Inflammatory macrophage treated with lipopolysaccharide for 4 hours (primary cell): ENCODE data around the gene ZNF763.
A peak's percentile ranks its signal among the peaks of the same experiment; 100 is the strongest.
"Not testable (repeated sequence)": the region's sequence is repeated elsewhere in the genome, so short reads cannot be mapped to it uniquely, and the experiment has no call there.

ENCODE experiments used
- DNase-seq: peaks from one replicate; pipeline ENCODE4 v3.0.0-alpha.2; 2020

Gene ZNF763

DNA sequence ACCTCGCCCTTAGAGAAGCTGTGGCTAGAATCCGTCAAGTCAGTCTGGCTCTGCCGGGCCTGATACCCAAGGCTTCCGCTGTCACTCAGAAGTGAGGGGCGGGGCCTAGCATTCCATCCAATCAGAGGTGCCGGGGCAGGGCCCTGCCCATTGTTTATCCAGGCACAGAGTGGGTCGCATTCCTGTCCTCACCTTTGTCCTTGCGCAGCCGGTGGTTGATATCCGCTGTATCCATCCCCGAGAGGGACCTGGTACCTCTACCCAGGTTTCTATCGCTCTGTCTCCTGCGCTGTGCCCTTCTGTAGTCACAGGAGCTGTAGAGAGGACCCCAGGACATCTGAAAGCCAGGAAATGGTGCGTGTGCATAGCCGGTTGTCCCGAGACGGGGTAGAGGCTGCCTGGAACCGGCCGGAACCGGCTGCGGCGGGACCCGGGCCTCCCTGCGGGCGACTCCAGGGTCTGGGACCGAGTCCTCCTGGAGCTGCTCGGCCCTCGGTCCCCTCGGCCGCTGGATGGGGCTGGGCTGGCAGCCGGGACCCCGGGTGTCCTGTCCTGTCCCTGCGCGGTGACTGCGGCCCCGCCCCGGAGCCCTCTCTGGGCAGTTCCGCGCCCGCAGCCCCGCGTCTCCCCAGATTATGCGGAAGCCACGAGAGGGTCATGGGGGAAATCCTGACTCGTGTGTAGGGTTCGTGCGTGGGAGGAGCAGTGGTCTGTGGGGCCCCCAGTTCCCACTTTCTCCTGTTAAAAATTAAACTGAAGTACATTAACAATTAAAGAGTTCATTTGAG, at the start of gene ZNF763:
Gene ZNF763 (plus strand): TSS at position 183 of the 788 bp plus-strand sequence. CDS start 169 bp downstream, at position 352.
- DNase-seq, result peak; percentile 93

DNA sequence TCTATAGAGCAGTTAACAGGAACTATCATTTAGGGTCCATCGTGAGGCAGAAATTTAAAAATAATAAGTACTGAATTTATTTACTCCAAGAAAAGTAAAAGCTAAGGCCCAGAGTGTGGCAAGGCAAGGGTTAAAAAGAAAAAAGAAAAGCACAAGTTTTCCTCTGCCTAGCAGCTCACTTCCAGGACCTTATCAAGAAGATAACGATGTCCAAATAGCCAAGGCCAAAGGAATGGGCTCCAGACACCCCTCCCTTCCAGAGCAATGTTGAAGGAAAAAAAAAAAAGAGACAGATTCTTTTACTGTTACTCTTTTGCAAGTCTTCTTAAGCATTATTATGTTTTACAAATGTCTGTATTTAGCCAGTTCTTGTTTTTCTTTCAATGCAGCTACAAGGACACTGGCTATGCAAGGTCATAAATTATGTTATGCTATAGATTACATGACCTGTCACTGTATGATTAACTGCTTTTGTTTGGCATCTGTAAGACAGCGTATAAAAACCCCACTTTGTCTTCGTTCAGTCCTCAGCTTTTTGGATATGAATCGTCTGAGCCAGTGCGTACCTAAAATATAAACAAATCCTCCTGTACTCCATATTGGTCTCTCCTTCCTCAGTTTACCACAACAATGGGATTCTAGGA, 42.9 kb upstream of the ZNF763 start:
- no peak for DNase-seq

DNA sequence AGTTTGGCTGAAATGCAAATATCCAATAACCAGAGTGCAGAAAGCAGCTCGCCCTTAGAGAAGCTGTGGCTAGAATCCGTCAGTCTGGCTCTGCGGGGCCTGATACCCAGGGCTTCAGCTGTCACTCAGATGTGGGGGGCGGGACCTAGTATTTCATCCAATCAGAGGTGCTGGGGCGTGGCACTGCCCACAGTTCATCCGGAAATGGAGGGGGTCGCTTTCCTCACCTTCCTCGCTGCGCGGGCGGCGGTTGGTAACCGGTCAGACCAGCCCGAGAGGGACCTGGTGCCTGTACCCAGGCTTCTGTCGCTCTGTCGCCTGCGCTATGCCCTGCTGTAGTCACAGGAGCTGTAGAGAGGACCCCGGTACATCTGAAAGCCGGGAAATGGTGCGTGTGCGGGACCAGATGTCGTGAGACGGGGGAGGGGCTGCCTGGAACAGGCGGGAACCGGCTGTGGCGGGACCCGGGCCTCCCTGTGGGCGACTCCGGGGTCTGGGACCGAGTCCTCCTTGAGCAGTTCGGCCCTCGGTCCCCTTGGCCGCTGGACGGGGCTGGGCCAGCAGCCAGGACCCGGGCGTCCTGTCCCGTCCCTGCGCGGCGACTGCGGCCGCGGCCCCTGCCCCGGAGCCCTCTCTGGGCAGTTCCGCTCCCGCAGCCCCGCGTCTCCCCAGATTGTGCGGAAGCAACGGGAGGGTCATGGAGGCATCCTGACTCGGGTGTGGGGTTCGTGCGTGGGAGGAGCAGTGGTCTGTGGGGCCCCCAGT, 39.8 kb upstream of the ZNF763 start, which contains the start of gene ZNF700:
Gene ZNF700 (plus strand): TSS at position 222 of the 765 bp plus-strand sequence. CDS start 104 bp downstream, at position 326.
- DNase-seq, result peak; percentile 89

DNA sequence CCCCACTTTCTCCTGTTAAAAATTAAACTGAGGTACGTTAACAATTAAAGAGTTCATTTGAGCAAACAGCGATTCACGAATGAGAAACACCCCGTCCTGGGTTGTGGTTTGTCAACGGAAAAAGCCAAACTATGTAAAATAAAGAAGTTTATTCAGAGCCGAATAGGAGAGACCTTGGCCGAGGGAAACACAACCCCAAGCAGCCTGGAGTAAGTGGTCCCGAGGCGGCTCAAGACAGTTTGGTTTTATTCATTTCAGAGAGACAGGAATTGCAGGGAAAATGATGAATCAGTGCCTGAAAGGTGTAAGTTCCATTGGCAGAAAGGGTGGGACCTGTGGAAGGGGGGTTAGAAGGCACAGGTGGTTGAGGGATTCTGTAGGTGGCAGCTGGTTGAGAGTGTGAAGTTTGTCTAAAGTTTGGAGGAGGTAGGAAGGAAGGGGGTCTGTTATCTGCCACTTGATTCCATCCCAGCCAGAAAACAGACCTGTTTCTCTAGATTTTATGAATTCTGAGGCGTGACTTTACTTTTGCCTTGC, 39.1 kb upstream of the ZNF763 start:
- not testable (repeated sequence) for DNase-seq

DNA sequence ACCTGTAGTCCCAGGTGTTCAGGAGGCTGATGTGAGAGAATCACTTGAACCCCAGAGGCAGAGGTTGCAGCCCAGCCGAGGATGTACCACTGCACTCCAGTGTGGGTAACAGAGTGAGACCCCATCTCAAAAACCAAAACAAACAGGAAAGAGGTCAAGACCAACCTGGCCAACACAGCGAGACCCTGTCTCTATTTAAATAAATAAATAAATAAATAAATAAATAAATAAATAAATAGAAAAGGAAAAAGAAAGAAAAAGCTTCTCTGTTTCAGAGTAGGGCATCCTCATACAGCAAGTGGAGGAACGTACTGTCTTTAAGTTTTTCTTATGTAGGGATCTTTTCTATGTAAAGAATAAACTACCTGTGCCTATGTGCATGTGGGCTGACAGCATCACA, 37.6 kb upstream of the ZNF763 start:
- no peak for DNase-seq

DNA sequence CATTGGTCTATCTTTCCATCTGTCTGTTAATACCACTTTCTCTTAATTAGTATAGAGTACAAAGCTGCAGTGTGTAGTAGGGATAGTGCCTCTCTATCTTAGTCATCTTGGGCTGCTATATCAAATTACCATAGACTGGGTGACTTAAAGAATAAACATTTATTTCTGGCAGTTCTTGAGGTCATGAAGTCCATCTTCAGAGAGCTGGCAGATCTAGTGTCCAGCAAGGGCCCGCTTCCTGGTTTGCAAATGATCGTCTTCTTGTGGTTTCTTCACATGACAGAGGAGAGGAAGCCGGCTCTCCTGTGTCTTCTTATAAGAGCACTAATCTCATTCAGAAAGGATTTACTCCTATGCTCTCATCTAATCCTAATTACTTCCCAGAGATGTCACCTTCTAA, 33.8 kb upstream of the ZNF763 start:
- DNase-seq, result no peak

DNA sequence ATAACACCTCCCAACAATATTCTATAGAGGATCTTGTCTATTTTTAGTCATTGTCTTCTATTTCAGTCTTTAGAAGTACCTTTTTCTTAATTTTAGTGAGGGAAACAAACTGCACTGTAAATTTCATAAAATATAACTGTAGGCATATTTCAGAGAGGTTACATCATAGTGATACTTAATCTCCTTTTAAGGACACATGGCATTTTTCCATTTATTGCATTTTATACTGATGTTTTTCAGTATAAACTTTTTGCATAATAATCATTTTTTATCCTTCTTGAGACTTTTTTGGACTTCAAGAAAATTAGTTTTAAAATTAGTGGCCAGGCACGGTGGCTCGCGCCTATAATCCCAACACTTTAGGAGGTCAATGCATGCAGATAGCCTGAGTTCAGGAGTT, 33.3 kb upstream of the ZNF763 start:
- DNase-seq, result no peak

DNA sequence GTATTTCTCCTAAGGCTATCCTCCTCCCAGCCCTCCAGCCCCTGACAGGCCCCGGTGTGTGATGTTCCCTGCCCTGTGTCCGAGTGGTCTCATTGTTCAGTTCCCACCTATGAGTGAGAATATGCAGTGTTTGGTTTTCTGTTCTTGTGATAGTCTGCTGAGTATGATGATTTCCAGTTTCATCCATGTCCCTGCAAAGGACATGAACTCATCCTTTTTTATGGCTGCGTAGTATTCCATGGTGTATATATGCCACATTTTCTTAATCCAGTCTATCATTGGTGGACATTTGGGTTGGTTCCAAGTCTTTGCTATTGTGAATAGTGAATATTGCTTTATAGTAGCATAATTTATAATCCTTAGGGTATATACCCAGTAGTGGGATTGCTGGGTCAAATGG, 29.0 kb upstream of the ZNF763 start:
- DNase-seq, result not testable (repeated sequence)

DNA sequence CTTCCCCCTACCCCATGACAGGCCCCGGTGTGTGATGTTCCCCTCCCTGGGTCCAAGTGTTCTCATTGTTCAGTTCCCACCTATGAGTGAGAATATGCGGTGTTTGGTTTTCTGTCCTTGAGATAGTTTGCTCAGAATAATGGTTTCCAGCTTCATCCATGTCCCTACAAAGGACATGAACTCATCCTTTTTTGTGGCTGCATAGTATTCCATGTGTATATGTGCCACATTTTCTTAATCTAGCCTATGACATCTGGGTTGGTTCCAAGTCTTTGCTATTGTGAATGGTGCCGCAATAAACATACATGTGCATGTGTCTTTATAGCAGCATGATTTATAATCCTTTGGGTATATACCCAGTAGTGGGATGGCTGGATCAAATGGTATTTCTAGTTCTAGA, 26.5 kb upstream of the ZNF763 start:
- DNase-seq, result not testable (repeated sequence)

DNA sequence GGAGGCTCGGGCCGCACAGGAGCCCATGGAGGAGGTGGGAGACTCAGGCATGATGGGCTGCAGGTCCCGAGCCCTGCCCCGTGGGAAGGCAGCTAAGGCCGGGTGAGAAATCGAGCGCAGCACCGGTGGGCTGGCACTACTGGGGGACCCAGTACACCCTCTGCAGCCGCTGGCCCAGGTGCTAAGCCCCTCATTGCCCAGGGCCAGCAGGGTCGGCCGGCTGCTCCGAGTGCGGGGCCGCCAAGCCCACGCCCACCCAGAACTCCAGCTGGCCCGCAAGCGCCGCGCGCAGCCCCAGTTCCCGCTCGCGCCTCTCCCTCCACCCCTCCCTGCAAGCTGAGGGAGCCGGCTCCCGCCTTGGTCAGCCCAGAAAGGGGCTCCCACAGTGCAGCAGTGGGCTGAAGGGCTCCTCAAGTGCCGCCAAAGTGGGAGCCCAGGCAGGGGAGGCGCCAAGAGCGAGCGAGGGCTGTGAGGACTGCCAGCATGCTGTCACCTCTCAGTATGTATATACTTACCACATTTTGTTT, 23.4 kb upstream of the ZNF763 start:
- not testable (repeated sequence) for DNase-seq

DNA sequence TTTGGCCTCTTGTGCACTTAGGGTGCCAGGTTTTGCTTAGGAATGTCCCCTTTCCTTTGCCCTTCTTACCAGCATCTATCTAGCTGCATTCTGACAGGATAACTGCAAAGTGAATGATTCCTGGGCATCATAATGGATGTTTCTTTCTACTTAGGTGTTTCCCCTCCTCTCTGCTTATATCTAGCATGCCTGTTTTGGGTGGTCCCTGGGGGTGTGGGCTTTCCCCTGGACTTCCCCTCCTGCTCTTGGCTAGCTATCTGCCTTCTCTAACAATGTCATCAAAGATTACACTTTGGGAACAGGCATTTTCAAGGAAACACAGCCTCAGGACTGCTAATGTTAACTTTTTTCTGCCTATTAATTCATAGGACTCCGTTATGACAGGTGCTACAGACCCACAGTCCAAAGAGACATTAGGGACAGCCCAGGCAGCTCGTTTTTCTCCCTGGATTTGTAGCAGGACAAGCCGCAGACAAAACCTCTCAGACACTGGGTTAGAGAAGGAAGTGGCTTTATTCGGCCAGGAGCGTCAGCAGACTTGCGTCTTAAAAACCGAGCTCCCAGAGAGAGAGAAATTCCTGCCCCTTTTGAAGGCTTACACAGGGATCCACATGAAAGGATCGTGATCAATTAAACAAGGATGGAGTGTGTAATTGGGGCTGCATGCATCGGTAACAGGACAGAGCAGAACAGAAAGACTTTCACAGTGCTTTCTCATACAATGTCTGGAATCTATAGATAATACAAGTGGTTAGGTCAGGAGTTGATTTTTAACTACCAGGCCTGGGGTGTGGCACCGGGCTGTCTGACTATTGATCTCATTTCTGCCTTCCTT, 22.6 kb upstream of the ZNF763 start:
- no peak for DNase-seq

DNA sequence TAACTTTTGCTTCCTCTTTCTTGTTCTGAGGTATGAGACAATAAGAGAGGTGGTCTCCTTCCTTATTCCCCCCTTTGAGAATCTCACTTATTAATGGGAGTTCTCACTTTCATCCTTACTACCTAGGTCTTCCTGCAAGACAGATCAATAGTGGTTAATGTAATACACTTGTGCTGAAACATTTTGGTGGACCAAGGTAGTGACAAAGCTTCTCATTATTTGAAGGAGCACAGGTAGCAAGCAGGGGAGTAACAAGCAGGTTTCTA, 22.1 kb upstream of the ZNF763 start:
- no peak for DNase-seq

DNA sequence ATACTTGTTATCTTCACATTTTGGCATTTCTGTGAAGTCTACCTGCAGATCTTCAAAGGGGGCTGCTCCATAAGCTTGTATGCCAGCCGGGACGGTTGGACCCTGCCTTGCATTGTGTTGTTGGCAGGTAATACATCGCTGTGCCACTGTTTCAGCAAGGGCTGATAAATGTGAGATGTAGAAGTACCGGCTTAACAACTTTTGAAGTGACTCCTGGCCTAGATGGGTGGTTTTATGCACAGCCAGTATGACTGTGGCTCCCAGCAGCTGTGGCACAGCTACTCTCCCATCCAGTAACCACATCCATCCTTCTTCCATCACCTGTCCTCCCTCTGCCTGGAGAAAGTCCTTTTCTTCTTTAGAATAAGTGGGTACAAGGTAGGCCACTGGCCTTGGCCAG, 20.2 kb upstream of the ZNF763 start:
- no peak for DNase-seq

DNA sequence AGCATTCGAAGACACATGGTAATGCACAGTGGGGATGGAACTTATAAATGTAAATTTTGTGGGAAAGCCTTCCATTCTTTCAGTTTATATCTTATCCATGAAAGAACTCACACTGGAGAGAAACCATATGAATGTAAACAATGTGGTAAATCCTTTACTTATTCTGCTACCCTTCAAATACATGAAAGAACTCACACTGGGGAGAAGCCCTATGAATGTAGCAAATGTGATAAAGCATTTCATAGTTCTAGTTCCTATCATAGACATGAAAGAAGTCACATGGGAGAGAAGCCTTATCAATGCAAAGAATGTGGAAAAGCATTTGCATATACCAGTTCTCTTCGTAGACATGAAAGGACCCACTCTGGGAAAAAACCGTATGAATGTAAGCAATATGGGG, 16.2 kb upstream of the ZNF763 start:
- no peak for DNase-seq

DNA sequence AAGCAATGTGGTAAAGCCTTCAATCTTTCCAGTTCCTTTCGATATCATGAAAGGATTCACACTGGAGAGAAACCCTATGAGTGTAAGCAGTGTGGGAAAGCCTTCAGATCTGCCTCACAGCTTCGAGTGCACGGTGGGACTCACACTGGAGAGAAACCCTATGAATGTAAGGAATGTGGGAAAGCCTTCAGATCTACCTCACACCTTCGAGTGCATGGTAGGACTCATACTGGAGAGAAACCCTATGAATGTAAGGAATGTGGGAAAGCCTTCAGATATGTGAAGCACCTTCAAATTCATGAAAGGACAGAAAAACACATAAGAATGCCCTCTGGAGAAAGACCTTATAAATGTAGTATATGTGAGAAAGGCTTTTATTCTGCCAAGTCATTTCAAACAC, 15.6 kb upstream of the ZNF763 start:
- no peak for DNase-seq

DNA sequence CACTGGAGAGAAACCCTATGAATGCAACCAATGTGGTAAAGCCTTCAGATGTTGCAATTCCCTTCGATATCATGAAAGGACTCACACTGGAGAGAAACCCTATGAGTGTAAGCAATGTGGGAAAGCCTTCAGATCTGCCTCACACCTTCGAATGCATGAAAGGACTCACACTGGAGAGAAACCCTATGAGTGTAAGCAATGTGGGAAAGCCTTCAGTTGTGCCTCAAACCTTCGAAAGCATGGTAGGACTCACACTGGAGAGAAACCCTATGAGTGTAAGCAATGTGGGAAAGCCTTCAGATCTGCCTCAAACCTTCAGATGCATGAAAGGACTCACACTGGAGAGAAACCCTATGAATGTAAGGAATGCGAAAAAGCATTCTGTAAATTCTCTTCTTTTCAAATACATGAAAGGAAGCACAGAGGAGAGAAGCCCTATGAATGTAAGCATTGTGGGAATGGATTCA, 15.2 kb upstream of the ZNF763 start:
- not testable (repeated sequence) for DNase-seq

DNA sequence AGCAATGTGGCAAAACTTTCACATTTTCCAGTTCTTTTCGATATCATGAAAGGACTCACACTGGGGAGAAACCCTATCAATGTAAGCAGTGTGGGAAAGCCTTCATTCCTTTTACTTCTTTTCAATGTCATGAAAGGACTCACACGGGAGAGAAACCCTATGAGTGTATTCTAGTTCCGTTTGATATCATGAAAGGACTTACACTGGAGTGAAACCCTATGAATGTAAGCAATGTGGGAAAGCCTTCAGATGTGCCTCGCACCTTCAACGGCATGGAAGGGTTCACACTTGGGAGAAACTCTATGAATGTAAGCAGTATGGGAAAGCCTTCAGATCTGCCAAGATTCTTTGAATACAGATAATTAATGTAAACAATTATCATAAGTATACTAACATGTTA, 14.5 kb upstream of the ZNF763 start:
- no peak for DNase-seq

DNA sequence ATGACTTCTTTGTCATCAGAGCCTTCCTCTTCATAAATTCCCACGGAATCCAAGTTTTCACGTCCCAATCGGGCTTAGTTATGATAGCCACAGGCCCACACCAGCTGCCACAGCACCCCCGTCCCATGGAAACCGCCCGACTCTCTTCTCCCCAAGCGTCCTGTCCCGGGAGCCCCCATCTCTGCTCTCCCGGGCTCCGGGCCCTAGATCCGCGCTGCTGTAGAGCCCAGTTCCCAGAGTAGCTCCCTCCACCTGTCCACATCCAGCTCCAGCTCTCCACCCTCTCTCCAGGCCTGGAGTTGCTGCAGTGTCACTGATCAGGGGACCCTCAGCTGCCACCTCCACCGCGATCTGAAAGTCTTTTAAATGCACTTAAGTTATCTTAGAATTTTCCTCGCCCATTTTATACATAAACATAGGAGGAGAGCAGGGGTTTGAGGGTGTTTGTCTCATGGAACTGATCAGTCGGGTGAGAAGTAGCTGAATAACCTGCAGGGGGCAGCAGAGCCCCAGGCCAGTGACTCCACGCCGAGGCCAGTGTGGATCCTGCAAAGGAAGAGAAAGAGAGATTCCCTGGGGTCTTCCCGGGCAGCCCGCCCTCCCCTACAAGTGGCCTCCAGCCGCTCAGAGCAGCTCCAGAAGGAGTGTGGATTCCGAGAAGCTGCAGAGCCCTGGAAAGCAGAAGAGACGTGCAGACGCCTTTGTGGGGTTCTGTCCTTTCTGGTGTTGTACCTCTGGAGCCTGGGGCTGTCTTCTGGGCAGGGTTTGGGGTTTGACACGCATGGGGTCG, 1.1 kb upstream of the ZNF763 start:
- DNase-seq, result peak; percentile 69

DNA sequence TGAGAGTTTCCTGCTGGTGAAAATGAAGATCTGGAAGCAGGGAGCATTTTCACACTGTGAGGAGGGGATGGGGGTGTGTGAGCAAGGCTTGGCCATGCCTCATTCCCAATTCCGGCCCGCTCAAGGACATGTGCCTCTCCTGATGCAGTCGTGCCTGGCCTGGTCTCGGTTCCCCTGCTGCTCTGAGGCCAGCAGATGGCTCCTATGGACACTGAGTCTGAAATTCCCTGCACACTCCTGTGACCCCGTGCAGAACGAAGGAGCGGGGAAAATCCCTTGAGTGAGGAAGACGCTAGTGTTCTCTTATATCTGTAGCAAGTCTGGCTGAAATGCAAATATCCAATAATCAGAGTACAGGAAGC, 363 bp upstream of the ZNF763 start:
- no peak for DNase-seq

DNA sequence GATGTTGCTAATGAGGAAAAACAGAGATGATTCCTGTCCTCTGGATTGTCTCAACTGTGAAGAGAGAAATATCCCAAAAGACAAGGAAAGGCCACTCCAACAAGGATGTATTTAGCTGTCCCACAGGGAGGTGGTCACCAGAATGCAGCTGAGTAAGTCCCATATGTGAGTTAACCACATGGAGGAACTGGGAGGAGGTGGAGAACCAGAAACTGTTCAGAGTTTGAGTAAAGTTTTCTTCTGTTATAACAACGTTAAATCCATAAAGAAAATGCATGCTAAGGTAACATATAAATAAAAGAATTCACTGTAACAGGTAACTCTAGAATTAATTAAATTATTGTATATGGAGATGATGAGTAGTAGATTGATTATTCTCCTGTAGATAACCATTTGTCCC, 5.3 kb downstream of the ZNF763 start:
- peak; percentile 10 for DNase-seq

DNA sequence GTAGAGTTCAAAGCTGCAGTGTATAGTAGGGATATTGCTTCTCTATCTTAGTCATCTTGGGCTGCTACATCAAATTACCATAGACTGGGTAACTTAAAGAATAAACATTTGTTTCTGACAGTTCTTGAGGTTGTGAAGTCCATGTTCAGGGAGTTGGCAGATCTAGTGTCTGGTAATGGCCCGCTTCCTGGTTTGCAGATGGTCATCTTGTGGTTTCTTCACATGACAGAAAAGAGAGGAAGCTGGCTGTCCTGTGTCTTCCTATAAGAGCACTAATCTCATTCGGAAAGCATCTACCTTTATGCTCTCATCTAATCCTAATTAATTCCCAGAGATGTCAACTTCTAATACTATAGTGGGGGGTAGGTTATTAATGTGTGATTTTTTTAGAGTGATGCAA, 6.2 kb downstream of the ZNF763 start:
- DNase-seq, result peak; percentile 73
